HTERT RPE-1 (cell line): ENCODE measurements around the gene TSPY4.
"Not testable (repeated sequence)": the region's sequence is repeated elsewhere in the genome, so short reads cannot be mapped to it uniquely, and the experiment has no call there.

ENCODE experiments used
- in situ Hi-C: fragments of 300-500 bp; cut with MboI; formaldehyde crosslinking; loops from 4 replicates; pipeline ENCODE4 v1.14.3; 2020; ENCODE audit warnings: low sequenced_read_pairs

TSPY4 gene

GRCh38 chrY:9337164-9337563, at the start of gene TSPY4:
TSS of gene TSPY4 (plus strand) at chrY:9337464. CDS start at chrY:9337510, 46 bp downstream.
- in situ Hi-C loops = not testable (repeated sequence)

GRCh38 chrY:9320996-9321395, 16.3 kb upstream of the TSPY4 start:
- in situ Hi-C loops = no loop called here

GRCh38 chrY:9357497-9357896, 20.2 kb downstream of the TSPY4 start, which contains the start of gene TSPY8:
TSS of gene TSPY8 (plus strand) at chrY:9357797. CDS start at chrY:9357843, 46 bp downstream.
- in situ Hi-C loops = not testable (repeated sequence)
